HEK293 (cell line): ENCODE measurements around the gene CHST8.

Experiments
- CTCF ChIA-PET: fragments of 350-600 bp; formaldehyde crosslinking; extraction: SDS; loops from one replicate; lab custom pipeline; 2021; ENCODE audit warnings: antibody characterized with exemption; lab: Yijun Ruan, JAX
- POLR2A ChIA-PET: fragments of 300-600 bp; formaldehyde crosslinking; extraction: SDS; loops from one replicate; lab custom pipeline; 2020; ENCODE audit warnings: antibody characterized with exemption, inconsistent platforms; lab: Yijun Ruan, JAX
- H3K27ac ChIP-seq: fragments of 200-500 bp; sonication (Bioruptor generic); 2 replicates; pipeline ENCODE4 v1.5.1; 2014; ENCODE audit warnings: low read depth, low read length, control low read depth, inconsistent platforms; ENCODE audit errors: extremely low read depth
- H3K36me3 ChIP-seq, 2 experiments: fragments of 200-500 bp in 1 of 2; sonication (Bioruptor generic) in 1 of 2; 1 replicate in 1 of 2; 2 replicates in 1 of 2; pipeline ENCODE4 v1.5.1; 2014 to 2017; ENCODE audit warnings: inconsistent platforms in 2 of 2, low read length in 2 of 2; ENCODE audit not compliant: control insufficient read depth in 2 of 2, insufficient read depth in 1 of 2
- H3K4me1 ChIP-seq: fragments of 200-500 bp; sonication (Bioruptor generic); 2 replicates; pipeline ENCODE4 v1.5.1; 2014; ENCODE audit warnings: mild to moderate bottlenecking, low read length, inconsistent platforms; ENCODE audit not compliant: control insufficient read depth, insufficient read depth
- H3K4me3 ChIP-seq: 2 replicates; pipeline ENCODE4 v1.5.1; 2011; ENCODE audit warnings: low read depth, mild to moderate bottlenecking, control low read depth, low read length, moderate library complexity
- H3K9me3 ChIP-seq: fragments of 200-500 bp; sonication (Bioruptor generic); 2 replicates; pipeline ENCODE4 v1.5.1; 2014; ENCODE audit warnings: low read depth, low read length, inconsistent platforms; ENCODE audit not compliant: control insufficient read depth, insufficient read depth
- CTCF ChIP-seq: fragments of 450-650 bp; formaldehyde crosslinking; IDR thresholded peaks from 2 replicates; pipeline ENCODE4 v1.5.1; 2016; ENCODE audit warnings: missing biosample characterization, missing genetic modification characterization
- HIC1 ChIP-seq: fragments of 450-650 bp; formaldehyde crosslinking; IDR thresholded peaks from 2 replicates; pipeline ENCODE4 v1.5.1; 2016; ENCODE audit warnings: missing biosample characterization, missing genetic modification characterization
- KLF9 ChIP-seq: fragments of 450-650 bp; formaldehyde crosslinking; IDR thresholded peaks from 2 replicates; pipeline ENCODE4 v1.5.1; 2016; ENCODE audit warnings: missing biosample characterization, missing genetic modification characterization, low read depth
- MEIS1 ChIP-seq: sonication (generic); formaldehyde crosslinking; IDR thresholded peaks from 2 replicates; pipeline ENCODE4 v1.8.1; 2022; ENCODE audit warnings: missing genetic modification reagents, mild to moderate bottlenecking, borderline replicate concordance
- PRDM6 ChIP-seq: fragments of 450-650 bp; formaldehyde crosslinking; IDR thresholded peaks from 2 replicates; pipeline ENCODE4 v1.5.1; 2017; ENCODE audit warnings: missing biosample characterization, missing genetic modification characterization
- SCRT2 ChIP-seq: fragments of 450-650 bp; formaldehyde crosslinking; IDR thresholded peaks from 2 replicates; pipeline ENCODE4 v1.5.1; 2016; ENCODE audit warnings: missing biosample characterization, missing genetic modification characterization
- ZNF114 ChIP-seq: fragments of 450-650 bp; formaldehyde crosslinking; IDR thresholded peaks from 2 replicates; pipeline ENCODE4 v1.5.0; 2017; ENCODE audit warnings: missing biosample characterization, missing genetic modification characterization
- ZNF157 ChIP-seq: fragments of 450-650 bp; formaldehyde crosslinking; IDR thresholded peaks from 2 replicates; pipeline ENCODE4 v1.5.1; 2016; ENCODE audit warnings: missing biosample characterization, missing genetic modification characterization
- ZNF175 ChIP-seq: fragments of 450-650 bp; formaldehyde crosslinking; IDR thresholded peaks from 2 replicates; pipeline ENCODE4 v1.5.1; 2016; ENCODE audit warnings: missing biosample characterization, missing genetic modification characterization
- ZNF24 ChIP-seq: fragments of 450-650 bp; formaldehyde crosslinking; IDR thresholded peaks from 2 replicates; pipeline ENCODE4 v1.5.1; 2016; ENCODE audit warnings: missing biosample characterization, missing genetic modification characterization
- ZNF274 ChIP-seq, 2 experiments: fragments of 200-500 bp in 1 of 2; fragments of 450-650 bp in 1 of 2; sonication (Bioruptor generic) in 1 of 2; formaldehyde crosslinking in 1 of 2; IDR thresholded peaks; 2 replicates each; pipeline versions ENCODE4 v1.5.1 to v1.6.1; 2014 to 2016; ENCODE audit warnings: borderline replicate concordance in 1 of 2, inconsistent platforms in 1 of 2, low read length in 1 of 2, missing biosample characterization in 1 of 2, missing genetic modification characterization in 1 of 2
- ZNF302 ChIP-seq: fragments of 450-650 bp; formaldehyde crosslinking; IDR thresholded peaks from 2 replicates; pipeline ENCODE4 v1.5.1; 2016; ENCODE audit warnings: missing biosample characterization, missing genetic modification characterization, low read depth
- ZNF404 ChIP-seq: fragments of 450-650 bp; formaldehyde crosslinking; IDR thresholded peaks from 2 replicates; pipeline ENCODE4 v1.5.1; 2017; ENCODE audit warnings: missing biosample characterization, missing genetic modification characterization
- ZNF670 ChIP-seq: fragments of 450-650 bp; formaldehyde crosslinking; IDR thresholded peaks from 2 replicates; pipeline ENCODE4 v1.5.1; 2016; ENCODE audit warnings: missing biosample characterization, missing genetic modification characterization, low read depth
- TF ChIP-seq, protein P1 (sequence below): fragments of 450-650 bp; formaldehyde crosslinking; conservative IDR thresholded peaks from 2 replicates; pipeline ENCODE4 v1.5.1; 2016; ENCODE audit warnings: low read depth, missing biosample characterization, missing genetic modification characterization

The CHST8 gene

DNA sequence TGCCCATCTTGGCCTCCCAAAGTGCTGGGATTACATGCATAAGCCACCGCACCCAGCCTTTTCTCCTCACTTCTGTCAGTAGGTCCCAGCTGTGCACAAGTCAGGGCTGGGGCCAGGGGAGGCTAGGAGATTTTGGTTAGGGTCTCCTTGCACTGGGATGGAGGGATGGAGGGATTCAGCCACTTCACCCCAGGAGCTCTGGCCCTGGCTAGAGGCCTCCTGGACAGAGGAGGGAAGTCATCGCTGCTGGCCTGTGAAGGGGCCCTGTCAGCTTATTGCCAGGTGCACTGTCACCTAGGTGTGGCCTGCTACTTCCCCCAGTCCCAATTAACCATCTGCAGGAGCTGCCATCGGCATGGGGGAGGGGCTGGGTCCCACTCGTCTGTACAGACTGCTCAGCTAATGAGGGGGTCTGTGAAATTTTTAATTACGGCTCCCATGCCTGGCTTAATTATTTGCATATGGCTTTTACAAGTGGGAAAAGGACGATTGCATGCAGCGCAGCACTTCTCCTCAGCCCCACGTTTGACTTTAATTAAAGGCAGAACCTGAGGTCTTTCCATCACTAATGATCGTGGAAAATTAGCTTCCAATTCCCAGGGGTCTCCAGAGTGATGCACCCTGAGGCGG, 52.4 kb downstream of the CHST8 start:
- ChIA-PET CTCF (interaction anchor here (1.0 to 1.1 kb wide), 2 partner anchors 97 to 103 kb away, joined by 3 read pairs; no protein-coding TSS in a partner anchor), POLR2A (no interaction called here)
- TF ChIP-seq ZNF274 (IDR thresholded peaks at IDR 0.05; ENCODE audit: low read length) (no peak), ZNF274 (tag by site-specific recombination; IDR thresholded peaks at IDR 0.05; ENCODE audit: borderline replicate concordance) (no peak), CTCF (no peak), SCRT2 (tag by site-specific recombination) (no peak)
- TF ChIP-seq, protein P1, sequence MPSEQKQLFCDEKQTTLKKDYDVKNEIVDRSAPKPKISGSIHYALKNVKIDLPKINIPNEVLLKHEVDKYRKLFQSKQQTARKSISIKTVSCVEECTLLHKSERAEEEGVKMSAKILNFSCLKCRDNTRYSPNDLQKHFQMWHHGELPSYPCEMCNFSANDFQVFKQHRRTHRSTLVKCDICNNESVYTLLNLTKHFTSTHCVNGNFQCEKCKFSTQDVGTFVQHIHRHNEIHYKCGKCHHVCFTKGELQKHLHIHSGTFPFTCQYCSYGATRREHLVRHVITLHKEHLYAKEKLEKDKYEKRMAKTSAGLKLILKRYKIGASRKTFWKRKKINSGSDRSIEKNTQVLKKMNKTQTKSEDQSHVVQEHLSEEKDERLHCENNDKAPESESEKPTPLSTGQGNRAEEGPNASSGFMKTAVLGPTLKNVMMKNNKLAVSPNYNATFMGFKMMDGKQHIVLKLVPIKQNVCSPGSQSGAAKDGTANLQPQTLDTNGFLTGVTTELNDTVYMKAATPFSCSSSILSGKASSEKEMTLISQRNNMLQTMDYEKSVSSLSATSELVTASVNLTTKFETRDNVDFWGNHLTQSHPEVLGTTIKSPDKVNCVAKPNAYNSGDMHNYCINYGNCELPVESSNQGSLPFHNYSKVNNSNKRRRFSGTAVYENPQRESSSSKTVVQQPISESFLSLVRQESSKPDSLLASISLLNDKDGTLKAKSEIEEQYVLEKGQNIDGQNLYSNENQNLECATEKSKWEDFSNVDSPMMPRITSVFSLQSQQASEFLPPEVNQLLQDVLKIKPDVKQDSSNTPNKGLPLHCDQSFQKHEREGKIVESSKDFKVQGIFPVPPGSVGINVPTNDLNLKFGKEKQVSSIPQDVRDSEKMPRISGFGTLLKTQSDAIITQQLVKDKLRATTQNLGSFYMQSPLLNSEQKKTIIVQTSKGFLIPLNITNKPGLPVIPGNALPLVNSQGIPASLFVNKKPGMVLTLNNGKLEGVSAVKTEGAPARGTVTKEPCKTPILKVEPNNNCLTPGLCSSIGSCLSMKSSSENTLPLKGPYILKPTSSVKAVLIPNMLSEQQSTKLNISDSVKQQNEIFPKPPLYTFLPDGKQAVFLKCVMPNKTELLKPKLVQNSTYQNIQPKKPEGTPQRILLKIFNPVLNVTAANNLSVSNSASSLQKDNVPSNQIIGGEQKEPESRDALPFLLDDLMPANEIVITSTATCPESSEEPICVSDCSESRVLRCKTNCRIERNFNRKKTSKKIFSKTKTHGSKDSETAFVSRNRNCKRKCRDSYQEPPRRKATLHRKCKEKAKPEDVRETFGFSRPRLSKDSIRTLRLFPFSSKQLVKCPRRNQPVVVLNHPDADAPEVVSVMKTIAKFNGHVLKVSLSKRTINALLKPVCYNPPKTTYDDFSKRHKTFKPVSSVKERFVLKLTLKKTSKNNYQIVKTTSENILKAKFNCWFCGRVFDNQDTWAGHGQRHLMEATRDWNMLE (tag by site-specific recombination), result no peak
- no peaks in the 10 kb centered on the region for H3K9me3 ChIP-seq
- no peaks in the 10 kb centered on the region; a peak in 1 of 3 replicates for H3K36me3 ChIP-seq
- H3K27ac ChIP-seq, result no peak overlapping the region
- H3K4me1 ChIP-seq, result no peaks in the 10 kb centered on the region; the same call in 1 of the 2 replicates
- H3K4me3 ChIP-seq, result no peak overlapping the region

- Histone ChIP-seq H3K27ac (no peak overlapping the region), H3K9me3 (no peaks in the 10 kb centered on the region), H3K4me1 (no peaks in the 10 kb centered on the region), H3K4me3 (no peak overlapping the region), H3K36me3 (no peaks in the 10 kb centered on the region; a peak in 1 of 3 replicates)
- CTCF ChIA-PET, result interaction anchor here (0.6 to 1.1 kb wide), 3 partner anchors 28 to 102 kb away, joined by 3 to 4 read pairs (median 3); no protein-coding TSS in a partner anchor
- POLR2A ChIA-PET, result no interaction called here
- TF ChIP-seq ZNF175, result no peak
- TF ChIP-seq, protein P1 (tag by site-specific recombination), result no peak
- no peak for TF ChIP-seq MEIS1 (CRISPR knock-in tag)
- no peak for TF ChIP-seq ZNF670
- TF ChIP-seq ZNF157, result no peak
- no peak for TF ChIP-seq PRDM6 (tag by site-specific recombination)
- TF ChIP-seq ZNF302, result no peak
- no peak for TF ChIP-seq HIC1
- TF ChIP-seq KLF9, result no peak
- no peak for TF ChIP-seq ZNF114 (tag by site-specific recombination)
- no peak for TF ChIP-seq ZNF24 (tag by site-specific recombination)
- TF ChIP-seq ZNF404 (tag by site-specific recombination), result no peak
These were observed 53.0 kb downstream of the CHST8 start for GRCh38 chr19:33674626-33675367.
